ENCODE measurements around the gene NRG3. TPM values are rescaled to one million over a fixed set of nuclear protein-coding genes. Genes with fewer than 3 reads are reported as not detected.

The NRG3 gene
- total and polyA plus RNA-seq, 2 of the 8 experiments (the other 6 are each of a cell fraction or from before 2014, with no cell fraction given), result 4.2 to 5.0 TPM

GRCh38 chr10:81873932-81874816 lies 820 bp upstream of the NRG3 start (continued):
- 0 out of 3 replicates have a peak, but pooled peaks of 1 of the 2 experiments have one; percentile 45 for TF ChIP-seq EP300 (IDR thresholded peaks at IDR 0.05; ENCODE audit: borderline replicate concordance in 1 of 2, low read depth in 2 of 2, low read length in 2 of 2)
- no peak for TF ChIP-seq BRCA1 (IDR thresholded peaks at IDR 0.05; ENCODE audit: low read depth, low read length)
- no peak for TF ChIP-seq HDAC6 (IDR thresholded peaks at IDR 0.05; ENCODE audit: low read depth, low read length)
- TF ChIP-seq CBX8 (IDR thresholded peaks at IDR 0.05; ENCODE audit: borderline replicate concordance, low read depth, low read length), result no peak
- TF ChIP-seq E2F6 (IDR thresholded peaks at IDR 0.05), result peak; percentile 72
- TF ChIP-seq RXRA (IDR thresholded peaks at IDR 0.05; ENCODE audit: insufficient read depth, low read depth, low read length), result no peak
- peak; percentile 60; the same call in 1 of the 2 replicates for TF ChIP-seq KDM1A (IDR thresholded peaks at IDR 0.05; ENCODE audit: borderline replicate concordance, low read length)
- TF ChIP-seq JUND (IDR thresholded peaks at IDR 0.05; ENCODE audit: low read length), result no peak
- no peak for TF ChIP-seq NANOG (IDR thresholded peaks at IDR 0.05; ENCODE audit: insufficient read depth, low read depth, low read length, poor library complexity, severe bottlenecking)
- no peak; the same call in 1 of the 2 replicates for TF ChIP-seq RBBP5 (IDR thresholded peaks at IDR 0.05; ENCODE audit: borderline replicate concordance, low read depth, low read length)
- TF ChIP-seq SUZ12 (IDR thresholded peaks at IDR 0.05; ENCODE audit: low read length), result no peak; the same call in 1 of the 2 replicates
- TF ChIP-seq FOSL1 (IDR thresholded peaks at IDR 0.05; ENCODE audit: insufficient read depth, low read depth, low read length), result no peak
- TF ChIP-seq RAD21 (IDR thresholded peaks at IDR 0.05 in 1 of 2, conservative IDR thresholded peaks at IDR 0.05 in 1 of 2; ENCODE audit: low read depth in 2 of 2, low read length in 2 of 2), result peak in 1 of 2 experiments; percentile 23; a peak in 1 of 4 replicates
- no peak for TF ChIP-seq USF2 (IDR thresholded peaks at IDR 0.05; ENCODE audit: low read length)
- TF ChIP-seq MAX (IDR thresholded peaks at IDR 0.05), result peak; percentile 64
